GM20000 (cell line): ENCODE results near the gene KCTD10.
"Not testable (repeated sequence)": the region's sequence is repeated elsewhere in the genome, so short reads cannot be mapped to it uniquely, and the experiment has no call there.

ENCODE experiments used
- DNase-seq: peaks from one replicate; pipeline ENCODE4 v3.0.0; 2012; ENCODE audit warnings: low spot score
- CTCF ChIP-seq: IDR thresholded peaks from 2 replicates; pipeline ENCODE4 v1.5.1; 2012; ENCODE audit warnings: mild to moderate bottlenecking, control low read depth; ENCODE audit errors: extremely low read depth, missing control alignments

KCTD10 gene

GRCh38 chr12:109443794-109444193 is 33.3 kb downstream of the KCTD10 start:
- TF ChIP-seq CTCF, result no peak
- no peak for DNase-seq

GRCh38 chr12:109440851-109441490 is 36.1 kb downstream of the KCTD10 start:
- TF ChIP-seq CTCF, result no peak
- no peak for DNase-seq

- DNase-seq, result not testable (repeated sequence)
These were observed 37.1 kb downstream of the KCTD10 start for GRCh38 chr12:109439951-109440350.

DNA sequence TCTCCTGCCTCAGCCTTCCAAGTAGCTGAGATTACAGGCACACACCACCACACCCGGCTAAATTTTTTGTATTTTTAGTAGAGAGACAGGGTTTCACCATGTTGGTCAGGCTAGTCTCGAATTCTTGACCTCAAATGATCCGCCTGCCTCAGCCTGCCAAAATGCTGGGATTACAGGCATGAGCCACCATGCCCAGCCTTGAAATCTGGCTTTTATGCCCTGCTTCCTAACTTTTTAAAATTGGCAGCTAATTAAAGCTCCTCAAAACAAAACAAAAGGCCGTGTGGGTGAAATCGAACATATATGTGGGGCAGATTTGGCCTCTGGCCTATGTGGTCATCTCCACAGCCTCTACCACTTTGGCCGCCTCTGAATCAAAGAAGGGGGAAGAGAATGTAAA is 37.9 kb downstream of the KCTD10 start:
- no peak for TF ChIP-seq CTCF
- no peak for DNase-seq

- DNase-seq, result no peak
- no peak for TF ChIP-seq CTCF
These were observed 40.9 kb downstream of the KCTD10 start for GRCh38 chr12:109436188-109436560.

- no peak for TF ChIP-seq CTCF
- no peak for DNase-seq
These were observed 41.5 kb downstream of the KCTD10 start for GRCh38 chr12:109435428-109436187.

GRCh38 chr12:109434582-109434981 is 42.5 kb downstream of the KCTD10 start:
- no peak for TF ChIP-seq CTCF
- DNase-seq, result no peak

DNA sequence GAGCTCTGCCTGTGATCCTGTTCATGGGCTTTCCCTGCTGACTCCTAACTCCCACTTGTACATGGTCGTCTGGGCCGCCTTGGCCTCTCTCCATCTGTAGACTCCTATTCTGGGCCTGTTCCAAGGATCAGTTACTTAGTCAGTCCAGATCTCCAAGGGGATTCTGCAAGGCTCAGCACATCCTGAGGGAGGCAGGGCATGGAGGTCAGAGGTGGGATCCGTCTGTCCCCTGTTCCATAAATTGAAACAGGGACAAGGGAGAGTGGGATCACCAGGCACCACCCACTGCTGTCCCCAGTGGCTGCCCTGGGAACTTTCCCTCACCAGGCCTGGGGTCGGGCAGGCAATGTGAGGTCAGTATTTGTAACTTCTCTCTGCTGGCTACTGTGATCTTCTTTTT is 43.5 kb downstream of the KCTD10 start:
- TF ChIP-seq CTCF, result no peak
- no peak for DNase-seq
